ENCODE results near the gene PRKD1. TPM values are rescaled to one million over a fixed set of nuclear protein-coding genes. Genes with fewer than 3 reads are reported as not detected.

PRKD1 gene
- total and polyA plus RNA-seq, 5 donors, result 3.7 to 10.1 (median 7.5) TPM

GRCh38 chr14:29558516-29558915 is 369.1 kb downstream of the PRKD1 start:
- ATAC-seq (no peak), DNase-seq (no peak)
- WGBS, result 88% methylated on average over 4 of the region's 4 CpGs
- Histone ChIP-seq H3K4me3 (ENCODE audit: low read length) (no peak overlapping the region), H3K4me1 (ENCODE audit: control insufficient read depth, insufficient read depth, low read length) (peaks cover under 1% of the 10 kb centered on the region), H3K9me3 (ENCODE audit: control insufficient read depth, low read length) (no peaks in the 10 kb centered on the region), H3K27me3 (ENCODE audit: control insufficient read depth, insufficient read depth) (no peaks in the 10 kb centered on the region), H3K27ac (ENCODE audit: low read length) (no peak overlapping the region)
- intact Hi-C loops (cut with DNase I), result no loop called here

- intact Hi-C loops (cut with DNase I), result no loop called here
- Histone ChIP-seq H3K27ac (ENCODE audit: low read length) (no peak overlapping the region), H3K27me3 (ENCODE audit: control insufficient read depth, insufficient read depth) (no peaks in the 10 kb centered on the region), H3K4me1 (ENCODE audit: control insufficient read depth, insufficient read depth, low read length) (peaks cover 2% of the 10 kb centered on the region), H3K4me3 (ENCODE audit: low read length) (no peak overlapping the region), H3K9me3 (ENCODE audit: control insufficient read depth, low read length) (no peaks in the 10 kb centered on the region)
- 95% methylated on average over 3 of the region's 3 CpGs for WGBS
- DNase-seq (no peak), ATAC-seq (no peak)
Observed at GRCh38 chr14:29554335-29554734, 373.3 kb downstream of the PRKD1 start.

- 44% methylated on average over 4 of the region's 4 CpGs for WGBS
- H3K27ac ChIP-seq (ENCODE audit: low read length), result no peak overlapping the region
- ATAC-seq (peak; percentile 40 to 51), DNase-seq (peak in 2 of 3 donors; percentile 17 to 40)
- H3K4me1 ChIP-seq (ENCODE audit: control insufficient read depth, insufficient read depth, low read length), result peaks cover 2% of the 10 kb centered on the region
- H3K27me3 ChIP-seq (ENCODE audit: control insufficient read depth, insufficient read depth), result no peaks in the 10 kb centered on the region
- intact Hi-C loops (cut with DNase I), result no loop called here
- H3K4me3 ChIP-seq (ENCODE audit: low read length), result no peak overlapping the region
- no peaks in the 10 kb centered on the region for H3K9me3 ChIP-seq (ENCODE audit: control insufficient read depth, low read length)
Observed at GRCh38 chr14:29553427-29553826, 374.2 kb downstream of the PRKD1 start.

GRCh38 chr14:29548948-29549370 is 378.7 kb downstream of the PRKD1 start:
- peak; percentile 72 to 77 for ATAC-seq
- Histone ChIP-seq H3K27me3 (ENCODE audit: control insufficient read depth, insufficient read depth) (no peaks in the 10 kb centered on the region), H3K4me3 (ENCODE audit: low read length) (no peak overlapping the region), H3K9me3 (ENCODE audit: control insufficient read depth, low read length) (no peaks in the 10 kb centered on the region), H3K27ac (ENCODE audit: low read length) (no peak overlapping the region), H3K4me1 (ENCODE audit: control insufficient read depth, insufficient read depth, low read length) (peaks cover 2% of the 10 kb centered on the region)
- intact Hi-C loops (cut with DNase I), result loop anchor here in 3 of 4 donors (5.0 kb wide), 2 partner anchors 453 to 458 kb away; no protein-coding TSS in a partner anchor
- WGBS, result 32% methylated on average over 2 of the region's 2 CpGs
- no peak for DNase-seq

- Histone ChIP-seq H3K9me3 (ENCODE audit: control insufficient read depth, low read length) (no peaks in the 10 kb centered on the region), H3K4me3 (ENCODE audit: low read length) (no peak overlapping the region), H3K27ac (ENCODE audit: low read length) (no peak overlapping the region), H3K4me1 (ENCODE audit: control insufficient read depth, insufficient read depth, low read length) (no peaks in the 10 kb centered on the region), H3K27me3 (ENCODE audit: control insufficient read depth, insufficient read depth) (no peaks in the 10 kb centered on the region)
- no peak for ATAC-seq
- 85% methylated on average over 2 of the region's 2 CpGs for WGBS
- intact Hi-C loops (cut with DNase I), result loop anchor here (2.0 to 5.0 kb wide), 3 partner anchors 457 to 462 kb away; no protein-coding TSS in a partner anchor
- no peak for DNase-seq
Observed at GRCh38 chr14:29545714-29546113, 381.9 kb downstream of the PRKD1 start.

- no peaks in the 10 kb centered on the region for H3K4me1 ChIP-seq (ENCODE audit: control insufficient read depth, insufficient read depth, low read length)
- H3K9me3 ChIP-seq (ENCODE audit: control insufficient read depth, low read length), result no peaks in the 10 kb centered on the region
- no peak for DNase-seq
- intact Hi-C loops (cut with DNase I), result loop anchor here in 2 of 4 donors (5.0 to 10.0 kb wide), 2 partner anchors 782 to 785 kb away; no protein-coding TSS in a partner anchor
- H3K27me3 ChIP-seq (ENCODE audit: control insufficient read depth, insufficient read depth), result no peaks in the 10 kb centered on the region
- H3K4me3 ChIP-seq (ENCODE audit: low read length), result no peak overlapping the region
- ATAC-seq, result no peak
- no peak overlapping the region for H3K27ac ChIP-seq (ENCODE audit: low read length)
Observed at GRCh38 chr14:29536886-29537511, 390.6 kb downstream of the PRKD1 start.

- no peak overlapping the region for H3K27ac ChIP-seq (ENCODE audit: low read length)
- H3K4me1 ChIP-seq (ENCODE audit: control insufficient read depth, insufficient read depth, low read length), result no peaks in the 10 kb centered on the region
- H3K9me3 ChIP-seq (ENCODE audit: control insufficient read depth, low read length), result no peaks in the 10 kb centered on the region
- WGBS, result 43% methylated on average over 7 of the region's 7 CpGs
- no peak overlapping the region for H3K4me3 ChIP-seq (ENCODE audit: low read length)
- no peaks in the 10 kb centered on the region for H3K27me3 ChIP-seq (ENCODE audit: control insufficient read depth, insufficient read depth)
- no peak for ATAC-seq
- intact Hi-C loops (cut with DNase I), result no loop called here
- DNase-seq, result no peak
Observed at GRCh38 chr14:29529418-29529817, 398.2 kb downstream of the PRKD1 start.

GRCh38 chr14:29528889-29529288 is 398.8 kb downstream of the PRKD1 start:
- Histone ChIP-seq H3K27ac (ENCODE audit: low read length) (no peak overlapping the region), H3K27me3 (ENCODE audit: control insufficient read depth, insufficient read depth) (no peaks in the 10 kb centered on the region), H3K9me3 (ENCODE audit: control insufficient read depth, low read length) (no peaks in the 10 kb centered on the region), H3K4me3 (ENCODE audit: low read length) (no peak overlapping the region), H3K4me1 (ENCODE audit: control insufficient read depth, insufficient read depth, low read length) (no peaks in the 10 kb centered on the region)
- ATAC-seq (no peak), DNase-seq (no peak)
- WGBS, result 23% methylated on average over 1 of the region's 1 CpG
- intact Hi-C loops (cut with DNase I), result no loop called here

- intact Hi-C loops (cut with DNase I), result no loop called here
- DNase-seq, result no peak
- H3K27me3 ChIP-seq (ENCODE audit: control insufficient read depth, insufficient read depth), result no peaks in the 10 kb centered on the region
- no peak for ATAC-seq
- H3K27ac ChIP-seq (ENCODE audit: low read length), result no peak overlapping the region
- H3K4me3 ChIP-seq (ENCODE audit: low read length), result no peak overlapping the region
- H3K9me3 ChIP-seq (ENCODE audit: control insufficient read depth, low read length), result no peaks in the 10 kb centered on the region
- H3K4me1 ChIP-seq (ENCODE audit: control insufficient read depth, insufficient read depth, low read length), result no peaks in the 10 kb centered on the region
Observed at GRCh38 chr14:29527286-29527685, 400.4 kb downstream of the PRKD1 start.
